NCI-H1105 treated with DMSO at 0.1 percent for 48 hours (cell line): Measurements from ENCODE around the gene METTL23.
"Not testable (repeated sequence)": the region's sequence is repeated elsewhere in the genome, so short reads cannot be mapped to it uniquely, and the experiment has no call there.

ENCODE experiments used
- DNase-seq: peaks from one replicate; lab custom pipeline; 2025; lab: John Stamatoyannopoulos, UW

Gene METTL23

DNA sequence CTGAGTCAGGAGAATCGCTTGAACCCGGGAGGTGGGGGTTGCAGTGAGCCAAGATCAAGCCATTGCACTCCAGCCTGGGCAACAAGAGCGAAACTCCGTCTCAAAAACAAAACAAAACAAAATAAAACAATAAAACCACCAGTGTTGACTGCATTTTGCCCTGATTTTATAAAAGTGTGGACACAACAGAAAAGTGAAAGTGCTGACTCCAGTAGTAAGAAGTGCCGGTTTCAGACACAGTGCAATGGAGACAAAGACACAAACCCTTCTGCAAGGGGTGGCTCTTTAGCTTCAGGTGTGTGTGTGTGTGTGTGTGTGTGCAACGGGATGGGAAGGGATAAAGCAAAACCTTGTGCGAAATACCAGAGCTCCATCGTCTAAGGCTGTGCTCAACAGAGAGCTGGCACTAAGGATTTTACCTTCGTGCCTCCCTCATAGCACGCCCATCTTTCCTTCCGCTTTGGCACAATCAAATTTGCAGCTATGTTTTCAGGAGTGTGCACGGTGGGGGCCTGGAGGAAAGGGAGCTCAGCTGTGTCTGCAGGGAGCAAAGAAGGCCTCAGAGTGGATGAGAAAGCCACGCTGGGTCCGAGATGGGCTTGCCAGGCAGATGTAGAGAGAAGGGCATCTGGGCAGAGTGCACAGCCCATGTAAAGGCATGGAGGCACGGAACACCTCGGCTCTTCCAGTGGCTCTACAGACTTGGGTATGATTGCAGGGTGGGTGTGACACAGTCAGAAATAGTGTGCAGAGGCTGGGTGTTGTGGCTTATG lies 31.4 kb upstream of the METTL23 start:
- no peak for DNase-seq

DNA sequence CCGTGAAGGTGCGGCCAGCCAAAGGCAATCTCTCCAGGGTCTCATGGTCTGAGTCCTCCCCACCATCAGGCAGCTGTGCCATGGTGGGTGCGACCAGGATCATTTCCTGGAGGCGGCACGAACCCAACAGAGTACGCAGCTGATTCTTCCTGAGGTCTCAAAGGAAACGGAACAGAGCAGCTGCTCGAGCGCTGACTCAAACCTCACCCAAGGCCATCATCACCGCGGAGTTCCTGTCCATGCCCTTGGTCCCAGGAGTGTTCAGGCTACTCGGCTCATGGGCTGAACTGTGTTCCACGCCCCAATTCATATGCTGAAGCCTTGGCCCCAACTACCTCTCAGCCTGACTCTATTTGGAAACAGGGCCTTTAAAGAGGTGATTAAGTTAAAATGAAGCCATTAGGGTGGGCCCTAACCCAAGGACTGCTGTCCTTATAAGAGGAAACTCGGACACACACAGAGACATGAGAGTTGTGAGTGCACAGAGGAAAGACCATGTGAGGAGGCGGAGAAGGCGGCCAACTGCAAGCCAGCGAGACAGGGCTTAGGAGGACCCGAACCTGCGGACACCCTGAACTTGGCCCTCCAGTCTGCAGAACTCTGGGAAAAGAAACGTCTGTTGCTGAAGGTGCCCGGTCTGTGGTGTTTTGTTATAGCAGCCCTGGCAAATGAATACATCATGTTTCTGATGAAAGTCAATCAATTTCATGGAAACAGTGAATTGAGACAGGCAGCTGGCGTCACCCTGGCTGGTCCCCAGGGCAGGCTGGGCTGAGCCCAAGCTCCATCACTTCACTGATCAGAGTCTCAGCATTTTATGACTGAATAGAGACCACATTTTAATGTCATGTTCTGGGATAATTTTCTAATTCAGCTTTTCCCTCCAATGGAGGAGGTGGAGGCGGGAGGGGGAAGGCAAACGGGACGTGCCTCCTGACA lies 29.6 kb upstream of the METTL23 start:
- DNase-seq: no peak

DNA sequence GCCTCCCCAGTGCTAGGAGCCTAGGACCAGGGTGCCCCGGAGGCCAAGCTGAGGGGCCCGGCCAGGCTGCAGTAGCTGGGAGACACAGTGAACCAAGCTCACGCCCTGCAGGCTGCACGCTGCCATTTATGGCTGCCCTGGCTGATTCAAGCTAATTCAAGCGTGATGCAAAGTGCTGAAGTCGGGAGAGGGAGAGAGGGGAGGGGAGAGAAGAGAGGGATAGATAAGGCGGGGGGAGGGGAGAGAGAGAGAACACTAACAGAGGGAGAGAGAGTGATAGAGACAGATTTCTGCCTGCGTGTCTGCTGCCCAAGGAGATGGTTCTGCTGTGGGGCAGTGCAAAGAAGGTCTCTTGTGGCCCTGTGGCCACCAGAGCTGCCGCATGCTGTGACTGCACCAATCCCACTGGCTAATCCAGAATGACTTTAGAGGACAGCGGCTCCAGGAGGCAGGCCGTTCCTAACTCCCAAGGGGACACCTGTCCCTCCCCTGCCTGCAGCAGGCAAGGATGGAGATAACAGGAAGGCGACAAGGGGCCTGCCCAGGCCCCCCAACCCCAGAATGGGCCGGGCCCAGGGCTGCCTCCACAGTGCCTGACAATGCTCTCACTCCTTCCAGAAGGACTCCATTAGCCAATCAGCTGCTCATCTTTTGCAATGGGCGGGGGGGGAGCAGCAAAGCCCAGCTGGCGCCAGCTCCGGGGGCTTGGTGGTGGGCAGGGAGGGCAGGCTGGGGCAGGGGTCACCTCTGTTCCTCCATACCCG lies 28.8 kb upstream of the METTL23 start:
- no peak for DNase-seq

DNA sequence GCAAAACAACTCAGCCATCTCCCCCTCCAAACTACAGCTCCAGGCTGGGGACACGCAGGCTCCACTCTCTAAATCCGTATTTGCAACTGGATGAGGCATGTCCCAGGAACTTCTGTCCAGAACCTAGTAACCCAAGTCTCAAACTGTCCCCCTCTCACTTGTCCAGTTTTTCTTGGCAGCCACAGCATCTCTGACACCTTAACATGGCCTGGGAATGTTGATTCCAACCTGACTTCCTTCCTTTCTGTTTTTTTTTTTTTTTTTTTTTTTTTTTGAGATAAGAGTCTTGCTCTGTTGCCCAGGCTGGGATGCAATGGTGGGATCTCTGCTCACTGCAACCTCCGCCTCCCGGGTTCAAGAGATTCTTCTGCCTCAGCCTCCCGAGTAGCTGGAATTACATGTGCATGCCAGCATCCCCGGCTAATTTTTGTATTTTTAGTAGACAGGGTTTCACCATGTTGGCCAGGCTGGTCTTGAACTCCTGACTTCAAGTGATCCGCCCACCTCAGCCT lies 28.1 kb upstream of the METTL23 start:
- DNase-seq: not testable (repeated sequence)

DNA sequence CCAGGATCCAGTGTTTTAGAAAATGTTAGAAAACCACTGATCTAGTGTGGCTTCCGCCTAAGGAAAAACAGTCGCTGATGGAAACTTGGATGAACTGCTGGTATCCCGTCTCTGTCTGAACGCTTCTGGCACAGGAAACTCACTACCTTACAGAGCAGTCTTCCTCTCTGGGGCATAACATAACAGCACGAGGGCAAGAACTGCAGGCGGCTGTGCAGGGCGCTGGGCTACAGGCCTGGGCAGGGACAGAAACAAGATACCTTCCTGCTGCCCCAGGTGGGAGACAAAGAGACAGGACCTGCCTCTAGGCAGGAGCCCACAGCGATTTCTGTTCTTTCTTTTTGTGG lies 26.4 kb upstream of the METTL23 start:
- no peak for DNase-seq

DNA sequence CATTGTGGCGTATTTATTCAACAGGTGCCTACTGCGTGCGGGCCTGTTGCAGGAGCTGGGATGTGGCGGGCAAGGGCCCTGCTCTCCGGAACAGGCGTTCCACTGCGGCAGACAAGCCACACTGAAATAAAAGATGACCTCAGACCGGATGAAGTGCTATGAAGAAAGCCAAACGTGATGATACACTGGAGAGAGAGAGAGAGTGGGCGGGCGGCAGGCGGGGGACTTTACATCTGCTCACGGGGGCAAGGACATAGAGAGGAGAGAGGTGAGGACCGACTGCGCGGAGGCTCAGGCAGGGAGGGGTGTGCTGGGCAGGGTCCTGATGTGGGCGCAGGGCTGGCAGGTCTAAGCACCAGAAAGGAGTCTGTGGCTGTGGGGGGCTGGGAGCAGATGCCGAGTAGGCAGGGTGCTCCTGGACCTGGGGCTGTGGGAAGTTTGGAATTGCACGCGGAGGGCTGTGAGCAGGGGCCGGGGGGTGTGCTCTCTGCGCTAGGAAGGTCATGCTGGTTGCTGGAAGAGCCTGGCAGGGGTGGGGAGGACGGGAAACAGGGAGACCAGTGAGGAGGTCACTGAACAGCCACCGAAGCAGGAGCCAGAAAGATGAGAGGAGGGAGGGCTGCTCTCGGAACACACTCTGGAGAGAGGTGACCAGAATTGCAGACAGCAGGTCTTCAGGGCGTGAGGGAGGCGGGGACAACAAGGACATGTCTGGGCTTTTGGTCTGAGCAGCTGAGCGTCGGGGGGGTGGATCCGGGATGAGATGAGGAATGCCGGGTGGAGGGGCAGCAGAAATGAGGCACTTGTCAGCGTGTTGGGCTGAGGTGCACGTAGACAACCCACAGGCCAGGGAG lies 25.8 kb upstream of the METTL23 start:
- no peak for DNase-seq

DNA sequence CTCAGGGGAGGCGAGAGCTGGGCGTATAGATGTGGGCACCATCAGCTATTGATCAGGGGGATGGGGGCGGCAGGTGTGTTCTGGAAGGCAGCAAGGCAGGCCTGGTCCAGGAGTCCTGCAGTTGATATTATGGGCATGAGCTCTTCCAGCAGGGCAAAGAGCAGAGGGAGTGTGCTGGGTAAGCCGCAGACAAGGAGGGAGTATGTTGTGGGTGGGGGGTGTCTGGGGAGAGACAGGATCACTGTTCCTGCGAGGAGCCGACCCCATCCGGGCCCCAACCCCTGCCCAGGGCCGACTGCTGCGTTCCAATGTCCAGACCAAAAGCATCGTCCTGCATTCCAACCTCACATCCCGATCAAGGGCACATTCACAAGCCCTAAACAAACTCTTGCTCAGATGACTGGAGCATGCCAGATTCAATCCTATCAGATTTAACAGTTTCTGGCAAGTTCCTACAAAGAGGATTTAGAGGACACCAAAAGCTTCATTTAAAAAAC lies 25.1 kb upstream of the METTL23 start:
- DNase-seq: no peak

DNA sequence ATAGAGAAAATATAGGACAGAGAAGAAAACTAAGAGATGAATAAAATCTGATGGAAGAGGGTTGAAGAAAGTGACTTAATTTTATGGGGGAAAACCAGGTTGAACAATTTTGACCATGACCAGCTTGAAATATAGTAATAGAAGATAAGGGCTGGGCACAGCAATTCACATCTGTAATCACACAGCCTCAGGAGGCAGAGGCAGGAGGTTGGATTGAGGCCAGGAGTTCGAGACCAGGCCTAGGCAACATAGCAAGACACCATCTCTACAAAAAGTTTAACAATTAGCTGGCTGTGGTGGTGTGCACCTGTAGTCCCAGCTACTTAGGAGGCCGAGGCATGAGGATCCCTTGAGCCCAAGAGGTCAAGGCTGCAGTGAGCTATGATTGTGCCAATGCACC lies 24.6 kb upstream of the METTL23 start:
- no peak for DNase-seq

DNA sequence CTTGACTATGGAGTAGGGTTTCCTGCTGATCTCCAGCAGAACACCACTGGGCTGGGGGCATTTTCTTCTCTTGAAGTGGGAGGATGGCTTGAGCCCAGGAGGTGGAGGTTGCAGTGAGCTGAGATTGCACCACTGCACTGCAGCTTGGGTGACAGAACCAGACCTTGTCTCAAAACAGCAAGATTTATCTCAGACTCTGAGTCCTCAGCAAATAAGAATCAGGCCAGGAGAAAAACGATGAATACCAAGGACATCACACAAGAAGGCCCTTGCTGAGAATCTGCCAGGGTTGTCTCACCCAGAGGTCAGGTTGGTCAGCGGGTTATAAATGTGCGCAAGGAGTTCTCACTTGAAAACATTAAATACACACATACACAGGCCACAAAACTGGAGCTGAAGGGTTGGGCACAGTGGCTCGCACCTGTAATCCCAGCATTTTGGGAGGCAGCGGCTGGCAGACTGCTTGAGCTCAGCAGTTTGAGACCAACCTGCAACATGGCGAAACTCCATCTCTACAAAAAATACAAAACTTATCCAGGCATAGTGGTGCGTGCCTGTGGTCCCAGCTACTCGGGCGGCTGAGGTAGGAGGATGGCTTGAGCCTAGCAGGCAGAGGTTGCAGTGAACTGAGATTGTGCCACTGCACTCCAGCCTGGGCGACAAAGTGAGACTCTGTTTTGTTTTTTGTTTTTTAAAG lies 23.6 kb upstream of the METTL23 start:
- no peak for DNase-seq

DNA sequence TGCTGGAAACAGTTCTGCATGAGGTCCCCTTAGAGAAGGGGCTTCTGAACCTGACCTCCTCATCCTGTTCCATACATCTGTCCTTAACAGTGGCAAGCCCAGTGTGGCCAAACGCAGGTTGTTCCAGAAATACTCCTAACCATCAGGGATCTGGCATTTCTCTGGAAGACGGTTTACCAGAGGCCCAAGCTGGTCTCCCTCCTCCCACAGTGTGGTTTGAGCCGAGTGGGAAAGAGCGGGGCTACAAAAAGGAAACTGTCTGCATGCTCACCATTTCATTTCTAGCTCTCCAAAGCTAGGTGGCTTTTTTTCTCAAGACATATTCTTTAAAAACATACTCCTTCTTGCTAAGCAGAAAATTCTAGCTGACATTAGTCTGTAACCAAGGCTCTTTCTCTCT lies 21.8 kb upstream of the METTL23 start:
- DNase-seq: no peak

DNA sequence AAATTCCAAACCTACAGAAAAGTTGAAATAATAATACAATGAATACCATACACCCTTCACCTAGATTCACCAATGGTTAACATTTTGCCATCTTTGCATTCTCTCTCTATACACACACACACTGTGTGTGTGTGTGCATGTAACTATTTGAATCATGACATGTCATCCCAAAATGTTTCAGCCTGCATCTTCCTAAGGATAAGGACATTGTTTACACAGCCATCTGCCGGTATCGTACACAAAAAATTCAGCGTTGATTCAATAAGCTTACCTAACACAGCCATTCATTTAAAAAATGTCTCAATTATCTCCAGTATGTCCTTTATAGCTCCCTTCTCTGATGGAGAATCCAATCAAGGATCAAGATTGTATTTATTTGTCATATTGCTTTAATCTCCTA lies 19.8 kb upstream of the METTL23 start:
- no peak for DNase-seq

DNA sequence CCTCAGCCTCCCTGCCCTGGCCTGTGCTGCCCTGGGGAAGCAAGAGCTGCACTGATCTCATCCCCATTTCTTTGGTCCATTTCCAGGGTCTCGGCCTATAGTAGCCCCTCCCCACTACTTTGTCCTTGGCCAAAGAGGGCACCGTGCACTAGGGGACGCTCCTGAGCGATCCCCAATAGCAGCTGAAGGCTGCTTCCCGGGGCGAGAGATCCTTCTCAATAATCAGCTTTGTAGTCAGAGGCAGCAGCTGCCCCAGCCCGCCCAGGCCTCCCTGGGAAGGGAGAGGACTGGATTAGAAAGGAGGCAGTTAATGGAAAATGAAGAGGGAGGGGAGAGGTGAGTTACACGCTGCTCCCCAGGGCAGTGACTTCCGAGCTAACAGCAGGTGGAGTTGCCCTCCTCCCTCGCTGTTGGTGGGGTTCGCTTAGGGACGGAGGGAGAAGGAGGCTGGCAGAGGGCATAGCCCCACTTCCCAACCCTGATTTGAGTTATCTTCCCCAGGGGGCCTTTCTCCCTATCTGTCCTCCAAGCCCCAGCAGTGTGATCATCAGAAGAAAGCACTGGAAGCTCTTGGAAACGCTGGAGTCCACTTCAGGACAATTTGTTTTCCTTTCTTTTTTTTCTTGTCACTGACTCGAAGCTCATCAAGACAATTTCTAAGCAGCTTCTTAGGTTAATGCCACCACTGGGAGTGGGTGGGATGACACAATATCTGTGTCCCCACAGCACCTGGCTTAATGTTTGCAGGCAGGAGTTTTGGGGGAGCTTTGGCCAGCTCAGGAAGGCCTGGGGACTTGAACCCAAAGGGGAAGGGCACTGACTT lies 18.4 kb upstream of the METTL23 start:
- no peak for DNase-seq

DNA sequence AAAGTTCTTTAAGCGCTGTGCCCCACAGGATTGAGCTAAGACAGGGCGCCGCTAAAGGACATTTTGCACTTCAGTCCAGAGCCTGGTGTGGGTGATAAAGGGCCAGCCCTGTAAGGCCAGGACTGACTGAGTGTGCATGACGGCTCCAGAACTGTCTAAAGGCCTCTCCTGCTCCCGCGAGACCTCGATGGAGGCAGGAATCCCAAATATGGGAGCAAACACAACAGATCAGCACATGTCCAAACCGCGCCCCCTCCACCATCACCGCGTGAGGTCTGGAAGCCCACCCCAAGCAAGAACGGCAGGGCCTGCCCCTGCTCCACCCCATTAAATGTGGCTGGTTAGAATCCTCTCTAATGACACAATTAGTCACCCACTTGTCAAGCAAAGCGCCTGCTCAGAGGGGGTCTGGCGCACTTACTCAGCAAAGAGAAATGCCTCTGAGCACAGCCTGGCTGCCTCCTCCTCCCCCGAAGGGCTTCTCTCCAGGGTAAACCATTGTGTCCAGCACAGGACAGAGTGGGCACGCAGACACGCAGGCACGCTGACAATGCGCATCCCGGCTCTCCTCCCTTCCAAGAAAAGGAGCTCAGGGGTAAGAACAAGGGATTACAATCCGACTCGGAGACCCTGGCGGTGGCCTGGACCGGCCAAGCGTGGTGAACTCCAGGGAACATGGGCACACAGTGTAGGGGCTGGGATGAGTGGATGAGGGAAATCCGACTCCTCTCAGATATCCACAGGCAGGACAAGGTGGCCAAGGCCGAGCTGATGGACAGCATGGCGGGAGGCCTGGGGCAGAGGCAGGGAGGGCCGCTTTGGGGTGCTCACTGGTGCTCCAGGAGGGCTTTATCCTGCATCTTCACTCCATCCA lies 17.3 kb upstream of the METTL23 start:
- DNase-seq: peak; percentile 22

DNA sequence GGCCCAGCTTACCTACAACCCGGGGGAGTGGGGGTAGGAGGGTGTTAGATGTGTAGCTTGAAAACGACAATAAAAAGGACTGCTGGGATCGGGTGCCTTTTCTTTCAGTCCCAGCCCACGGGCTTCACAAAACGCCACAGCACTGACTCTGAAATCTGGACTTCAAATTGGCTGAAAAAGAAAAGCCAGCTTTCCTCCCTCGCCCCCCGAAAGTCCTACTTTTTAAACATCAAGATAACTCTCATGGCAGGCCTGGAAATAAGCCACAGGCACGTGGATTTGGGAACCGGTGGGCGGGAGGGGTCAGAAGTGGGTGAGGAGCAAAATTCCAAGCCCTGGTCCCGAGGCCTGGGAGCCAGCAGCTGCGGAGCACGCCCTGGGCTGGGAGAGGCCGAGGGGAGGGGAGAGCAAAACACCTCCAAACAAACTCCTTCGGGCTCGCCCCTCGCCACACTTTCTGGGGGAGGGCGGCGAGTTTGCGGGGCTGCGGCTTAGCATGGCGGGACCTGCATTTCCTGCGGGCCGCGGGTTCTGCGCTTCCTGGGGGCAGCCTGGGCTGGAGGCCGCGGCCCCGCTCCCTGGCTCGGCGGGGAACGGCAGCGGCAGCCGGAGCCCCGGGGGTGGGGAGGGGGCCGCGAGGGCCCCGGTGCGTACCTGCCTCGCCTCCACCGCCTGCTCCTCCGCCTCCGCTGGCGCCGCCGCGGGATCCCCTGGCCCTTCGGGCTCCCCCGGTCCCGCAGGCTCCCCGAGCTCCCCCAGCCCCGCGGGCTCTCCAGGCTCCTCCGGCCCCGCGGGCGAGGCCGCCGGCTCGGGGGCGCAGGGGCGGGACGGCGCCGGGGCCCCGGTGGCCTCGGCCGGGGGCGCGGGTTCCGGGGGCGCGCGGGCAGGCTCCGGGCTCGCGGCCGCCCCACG lies 16.4 kb upstream of the METTL23 start:
- not testable (repeated sequence) for DNase-seq

DNA sequence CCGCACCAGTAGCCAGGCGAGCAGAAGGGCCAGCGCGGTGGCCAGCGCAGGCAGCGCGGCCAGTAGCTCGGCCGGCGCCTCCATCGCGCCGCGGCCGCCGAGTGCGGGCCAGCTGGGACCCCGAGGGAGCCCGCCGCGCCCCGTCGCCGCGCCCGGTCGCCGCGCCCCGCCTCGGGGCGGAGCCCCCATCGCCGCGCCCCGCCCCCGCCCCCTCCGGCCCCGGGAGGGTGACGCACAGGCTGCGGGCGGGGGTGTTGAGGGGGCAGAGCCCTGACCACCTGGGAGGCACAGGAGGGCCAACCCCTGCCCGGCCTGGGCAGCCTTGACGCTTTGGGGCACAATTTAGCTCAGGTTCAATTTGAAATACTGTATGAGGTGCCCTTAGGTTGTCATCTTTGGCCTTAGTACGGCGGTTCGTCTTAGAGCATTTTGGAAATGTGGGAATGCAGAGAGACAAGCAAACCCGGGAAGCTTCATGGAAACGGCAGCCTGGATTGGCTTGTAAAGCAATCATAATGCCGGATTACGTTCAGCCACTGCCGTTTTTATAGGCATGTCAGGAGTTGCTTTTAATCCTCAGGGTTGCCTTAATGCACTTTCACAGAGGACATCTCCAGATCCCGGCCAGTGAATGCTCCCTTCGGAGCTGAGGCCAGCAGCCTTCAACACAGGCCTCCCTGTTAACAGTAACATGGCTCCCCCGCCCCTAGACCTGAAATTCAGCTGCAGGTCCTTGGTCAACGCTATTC lies 15.6 kb upstream of the METTL23 start, which contains the start of gene MXRA7:
MXRA7 (minus strand) TSS at position 103 of the 749 bp plus-strand sequence; CDS start at position 84, 19 bp downstream.
- peak; percentile 46 for DNase-seq

DNA sequence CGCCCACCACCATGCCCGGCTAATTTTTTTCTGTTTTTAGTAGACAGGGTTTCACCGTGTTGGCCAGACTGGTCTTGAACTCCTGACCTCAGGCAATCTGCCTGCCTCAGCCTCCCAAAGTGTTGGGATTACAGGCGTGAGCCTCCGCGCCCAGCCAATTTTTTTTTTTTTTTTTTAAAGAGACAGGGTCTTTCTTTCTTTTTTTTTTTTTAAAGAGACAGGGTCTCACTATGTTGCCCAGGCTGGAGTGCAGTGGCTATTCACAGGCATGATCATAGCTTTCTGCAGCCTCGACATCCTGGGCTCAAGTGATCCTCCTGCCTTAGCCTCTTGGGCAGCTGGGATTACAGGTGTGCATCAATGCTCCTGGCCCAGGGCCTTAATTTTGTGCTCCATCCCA lies 14.3 kb upstream of the METTL23 start:
- not testable (repeated sequence) for DNase-seq

DNA sequence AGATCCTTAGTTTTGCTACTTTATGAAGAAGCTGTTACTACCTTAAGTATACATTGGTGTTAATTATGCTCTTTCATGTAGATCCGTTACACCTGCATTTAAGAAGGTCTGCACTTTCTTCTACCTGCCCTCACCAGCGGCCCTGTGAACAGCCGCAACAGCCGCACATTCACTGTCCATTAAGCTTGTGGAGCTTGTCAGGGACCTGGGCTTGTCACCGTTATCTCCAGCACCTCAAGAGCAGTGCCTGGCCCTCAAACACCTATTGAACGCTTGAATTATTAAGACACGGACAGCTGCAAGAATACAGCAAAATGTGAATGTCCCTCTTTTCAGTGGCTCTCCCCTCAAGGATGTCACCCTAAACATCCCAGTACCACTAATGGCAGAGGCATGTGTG lies 12.9 kb upstream of the METTL23 start:
- no peak for DNase-seq
